Measurements from ENCODE around the gene FUT7. TPM values are rescaled to one million over a fixed set of nuclear protein-coding genes. Genes with fewer than 3 reads are reported as not detected.
A peak's percentile ranks its signal among the peaks of the same experiment; 100 is the strongest.
"Not testable (repeated sequence)": the region's sequence is repeated elsewhere in the genome, so short reads cannot be mapped to it uniquely, and the experiment has no call there.

The FUT7 gene
- total and polyA plus RNA-seq, 2 experiments from 2014 or later, result not detected

DNA sequence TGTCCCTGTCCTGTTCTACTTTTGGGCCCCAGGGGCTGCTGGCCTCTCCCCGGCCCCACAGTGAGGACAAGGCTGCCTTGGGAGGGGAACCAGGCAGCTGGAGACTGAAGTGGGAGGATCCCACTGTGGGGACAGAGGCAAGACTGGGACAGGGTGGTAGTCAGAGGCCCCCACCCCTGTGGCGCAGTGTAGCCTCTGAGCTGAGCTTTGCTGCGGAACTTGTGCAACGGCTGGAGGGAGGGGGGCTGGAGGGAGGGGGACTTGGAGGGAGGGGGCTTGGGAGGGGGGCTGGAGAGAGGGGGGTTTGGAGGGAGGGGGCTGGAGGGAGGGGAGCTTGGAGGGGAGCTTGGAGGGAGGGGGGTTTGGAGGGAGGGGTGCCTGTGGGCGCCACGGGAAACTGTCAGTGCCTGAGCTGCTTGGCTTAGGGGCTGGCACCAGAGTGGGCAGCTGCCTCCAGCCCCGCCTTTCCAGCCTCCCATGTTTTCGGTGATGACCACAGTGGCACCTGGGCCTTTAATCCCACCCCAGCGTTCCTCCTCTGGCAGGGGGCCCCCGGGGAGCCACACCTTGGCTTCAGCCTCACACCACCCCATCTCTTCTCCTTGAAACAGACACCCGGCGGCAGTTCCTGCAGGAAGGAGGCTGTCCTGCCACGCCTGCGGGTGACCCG, 2.3 kb upstream of the FUT7 start:
- Histone ChIP-seq H3K27me3 (no peaks in the 10 kb centered on the region), H3K9me3 (ENCODE audit: low read depth) (no peaks in the 10 kb centered on the region), H3K36me3 (no peaks in the 10 kb centered on the region), H3K27ac (no peak overlapping the region), H3K4me1 (ENCODE audit: low read depth) (no peaks in the 10 kb centered on the region), H3K4me3 (no peak overlapping the region)
- TF ChIP-seq, protein P1, sequence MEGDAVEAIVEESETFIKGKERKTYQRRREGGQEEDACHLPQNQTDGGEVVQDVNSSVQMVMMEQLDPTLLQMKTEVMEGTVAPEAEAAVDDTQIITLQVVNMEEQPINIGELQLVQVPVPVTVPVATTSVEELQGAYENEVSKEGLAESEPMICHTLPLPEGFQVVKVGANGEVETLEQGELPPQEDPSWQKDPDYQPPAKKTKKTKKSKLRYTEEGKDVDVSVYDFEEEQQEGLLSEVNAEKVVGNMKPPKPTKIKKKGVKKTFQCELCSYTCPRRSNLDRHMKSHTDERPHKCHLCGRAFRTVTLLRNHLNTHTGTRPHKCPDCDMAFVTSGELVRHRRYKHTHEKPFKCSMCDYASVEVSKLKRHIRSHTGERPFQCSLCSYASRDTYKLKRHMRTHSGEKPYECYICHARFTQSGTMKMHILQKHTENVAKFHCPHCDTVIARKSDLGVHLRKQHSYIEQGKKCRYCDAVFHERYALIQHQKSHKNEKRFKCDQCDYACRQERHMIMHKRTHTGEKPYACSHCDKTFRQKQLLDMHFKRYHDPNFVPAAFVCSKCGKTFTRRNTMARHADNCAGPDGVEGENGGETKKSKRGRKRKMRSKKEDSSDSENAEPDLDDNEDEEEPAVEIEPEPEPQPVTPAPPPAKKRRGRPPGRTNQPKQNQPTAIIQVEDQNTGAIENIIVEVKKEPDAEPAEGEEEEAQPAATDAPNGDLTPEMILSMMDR (IDR thresholded peaks at IDR 0.05; ENCODE audit: low read depth, low read length), result no peak
- no peak for DNase-seq (ENCODE audit: low read depth in 1 of 2, low spot score in 1 of 2)

DNA sequence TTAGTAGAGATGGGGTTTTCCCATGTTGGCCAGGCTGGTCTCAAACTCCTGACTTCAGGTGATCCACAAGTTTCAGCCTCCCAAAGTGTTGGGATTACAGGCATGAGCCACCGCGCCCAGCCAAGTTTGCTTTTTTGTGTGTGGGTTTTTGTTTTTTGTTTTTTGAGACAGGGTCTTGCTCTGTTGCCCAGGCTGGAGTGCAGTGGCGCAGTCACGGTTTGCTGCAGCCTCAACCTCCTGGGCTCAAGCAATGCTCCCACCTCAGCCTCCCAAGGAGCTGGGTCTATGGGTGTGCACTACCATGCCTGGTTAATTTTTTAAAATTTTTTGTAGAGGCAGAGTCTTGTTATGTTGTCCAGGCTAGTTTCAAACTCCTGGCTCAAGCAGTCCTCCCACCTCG, 1.6 kb upstream of the FUT7 start:
- not testable (repeated sequence) for H3K4me3 ChIP-seq; H3K4me1 ChIP-seq (ENCODE audit: low read depth); H3K36me3 ChIP-seq; H3K27me3 ChIP-seq; H3K9me3 ChIP-seq (ENCODE audit: low read depth); DNase-seq (ENCODE audit: low read depth in 1 of 2, low spot score in 1 of 2); H3K27ac ChIP-seq

DNA sequence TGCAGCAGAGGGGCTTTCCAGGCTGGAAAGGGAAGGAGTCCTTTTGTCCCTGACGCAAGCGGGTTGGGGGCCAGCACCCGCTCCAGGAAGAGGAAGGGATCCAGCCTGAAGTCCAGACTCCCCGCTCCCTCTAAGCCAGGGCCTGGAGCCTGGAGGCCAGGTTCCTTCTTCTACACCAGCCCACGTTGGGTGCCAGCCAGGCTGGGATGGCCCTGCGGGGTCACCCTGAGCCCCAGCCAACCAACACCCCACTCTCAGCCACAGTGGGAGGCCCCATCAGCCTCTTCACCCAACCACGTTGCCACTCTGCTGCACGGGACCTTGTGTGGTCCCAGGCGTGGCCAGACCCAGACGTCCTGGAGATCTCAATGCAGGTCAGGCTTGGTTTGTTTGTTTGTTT, 970 bp upstream of the FUT7 start:
- H3K27me3 ChIP-seq, result no peaks in the 10 kb centered on the region
- H3K36me3 ChIP-seq, result no peaks in the 10 kb centered on the region

DNA sequence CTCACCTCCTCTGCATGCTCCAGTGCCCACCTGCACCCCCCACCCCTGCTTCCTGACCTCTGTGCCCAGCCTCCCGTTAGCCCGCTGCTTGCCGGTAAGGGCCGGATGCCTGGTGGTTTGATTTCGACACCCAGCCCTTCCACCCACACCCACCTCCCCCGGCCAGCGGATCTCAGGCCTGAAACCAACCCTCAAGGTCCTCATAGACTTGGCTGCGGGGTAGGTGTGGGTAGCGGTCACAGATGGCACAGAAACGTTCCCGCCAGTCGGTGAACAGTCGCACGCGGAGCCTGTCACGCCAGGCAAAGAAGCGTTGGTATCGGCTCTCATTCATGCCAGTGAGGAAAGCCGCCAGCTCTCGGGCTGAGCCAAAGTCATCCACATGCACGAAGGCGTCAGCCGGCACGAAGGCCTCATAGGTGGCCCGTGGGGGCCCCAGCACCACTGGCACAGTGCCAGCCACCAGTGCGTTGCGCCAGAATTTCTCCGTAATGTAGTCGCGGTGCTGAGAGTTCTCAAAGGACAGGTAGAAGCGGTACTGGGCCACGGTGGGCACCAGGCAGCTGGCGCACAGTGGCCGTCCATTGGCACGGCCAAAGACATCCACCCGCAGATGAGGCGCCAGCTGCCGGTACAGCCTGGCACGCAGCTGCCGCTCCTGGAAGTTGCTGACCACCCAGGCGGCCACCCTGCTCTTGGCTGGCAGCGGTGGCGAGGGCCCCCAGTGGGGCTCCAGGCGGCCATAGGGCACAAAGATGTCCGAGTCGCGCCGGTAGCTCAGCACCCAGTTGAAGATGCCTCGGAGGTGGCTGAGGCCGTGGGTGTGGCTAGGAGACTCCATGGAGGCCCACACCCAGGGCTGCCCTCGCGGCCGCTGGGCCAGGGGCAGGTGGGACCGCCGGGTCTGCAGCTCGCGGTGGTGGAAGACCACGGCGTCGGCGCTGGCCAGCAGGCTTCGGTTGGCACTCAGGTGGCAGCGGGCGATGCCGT, 1.1 kb downstream of the FUT7 start:
- H3K36me3 ChIP-seq, result no peaks in the 10 kb centered on the region
- DNase-seq (ENCODE audit: low read depth in 1 of 2, low spot score in 1 of 2), result peak in 1 of 2 donors; percentile 28
- H3K27ac ChIP-seq, result no peak overlapping the region
- H3K4me3 ChIP-seq, result no peak overlapping the region
- no peaks in the 10 kb centered on the region for H3K27me3 ChIP-seq
- H3K9me3 ChIP-seq (ENCODE audit: low read depth), result no peaks in the 10 kb centered on the region
- TF ChIP-seq, protein P1 (IDR thresholded peaks at IDR 0.05; ENCODE audit: low read depth, low read length), result no peak
- peaks cover 5% of the 10 kb centered on the region for H3K4me1 ChIP-seq (ENCODE audit: low read depth)

More for the DNA sequence above, 970 bp upstream of the FUT7 start:
- no peak for DNase-seq (ENCODE audit: low read depth in 1 of 2, low spot score in 1 of 2)
- H3K9me3 ChIP-seq (ENCODE audit: low read depth), result no peaks in the 10 kb centered on the region
- TF ChIP-seq, protein P1 (IDR thresholded peaks at IDR 0.05; ENCODE audit: low read depth, low read length), result no peak
- H3K4me3 ChIP-seq, result no peak overlapping the region
- no peaks in the 10 kb centered on the region for H3K4me1 ChIP-seq (ENCODE audit: low read depth)
- H3K27ac ChIP-seq, result no peak overlapping the region

DNA sequence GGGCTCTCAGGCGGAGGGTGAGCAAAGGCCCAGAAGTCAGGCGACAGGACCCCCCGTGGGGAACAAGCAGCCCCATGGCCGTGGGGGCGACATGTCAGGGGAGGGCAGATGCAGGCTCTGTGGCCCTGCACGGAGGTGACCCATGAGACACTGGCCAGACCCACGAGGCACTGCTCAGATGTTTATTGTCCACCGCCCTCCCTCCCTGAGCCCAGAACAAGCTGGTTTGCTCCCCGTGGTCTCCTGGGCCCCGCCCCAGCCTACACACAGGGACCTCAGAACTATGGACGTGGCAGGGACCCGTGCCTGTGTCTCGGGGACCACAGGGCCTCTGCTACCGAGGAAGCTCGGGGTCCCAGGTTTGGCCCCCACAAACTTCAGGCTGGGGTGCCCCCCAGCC, 1.9 kb downstream of the FUT7 start:
- peaks cover 5% of the 10 kb centered on the region for H3K4me1 ChIP-seq (ENCODE audit: low read depth)
- TF ChIP-seq, protein P1 (IDR thresholded peaks at IDR 0.05; ENCODE audit: low read depth, low read length), result no peak
- H3K9me3 ChIP-seq (ENCODE audit: low read depth), result no peaks in the 10 kb centered on the region
- no peak overlapping the region for H3K4me3 ChIP-seq
- no peaks in the 10 kb centered on the region for H3K27me3 ChIP-seq
- no peak for DNase-seq (ENCODE audit: low read depth in 1 of 2, low spot score in 1 of 2)
- no peak overlapping the region for H3K27ac ChIP-seq
- H3K36me3 ChIP-seq, result no peaks in the 10 kb centered on the region

Measured in cardiac muscle cell (in vitro differentiated cells and primary cell).